Liver (tissue), 9 donors: ENCODE data around the gene FAM193A. TPM values are rescaled to one million over a fixed set of nuclear protein-coding genes. Genes with fewer than 3 reads are reported as not detected.

ENCODE experiments used
- DNase-seq: peaks from one replicate; pipeline ENCODE4 v3.0.0-alpha.2; 2017; ENCODE audit warnings: low spot score
- H3K27ac ChIP-seq, 2 donors: one replicate each; pipeline ENCODE4 v1.7.0; 2013; ENCODE audit warnings: inconsistent platforms in 2 of 2, low read length in 2 of 2, control low read depth in 1 of 2, low read depth in 1 of 2, mild to moderate bottlenecking in 1 of 2
- H3K27me3 ChIP-seq, 4 donors: one replicate each; pipeline versions ENCODE4 v1.6.1 to v1.7.0; 2013; ENCODE audit warnings: low read length in 3 of 4, inconsistent platforms in 1 of 4, mild to moderate bottlenecking in 1 of 4, moderate library complexity in 1 of 4; ENCODE audit not compliant: control insufficient read depth in 4 of 4, insufficient read depth in 4 of 4
- H3K36me3 ChIP-seq, 4 donors: one replicate each; pipeline versions ENCODE4 v1.6.1 to v1.7.0; 2013; ENCODE audit warnings: low read length in 3 of 4, mild to moderate bottlenecking in 3 of 4, low read depth in 1 of 4, moderate library complexity in 1 of 4; ENCODE audit not compliant: control insufficient read depth in 4 of 4, insufficient read depth in 3 of 4
- H3K4me1 ChIP-seq, 4 donors: one replicate each; pipeline versions ENCODE4 v1.6.1 to v1.7.0; 2013; ENCODE audit warnings: low read length in 3 of 4, mild to moderate bottlenecking in 3 of 4, moderate library complexity in 1 of 4; ENCODE audit not compliant: control insufficient read depth in 4 of 4, insufficient read depth in 4 of 4
- H3K4me3 ChIP-seq, 3 donors: one replicate each; pipeline versions ENCODE4 v1.6.1 to v1.7.0; 2013; ENCODE audit warnings: low read length in 3 of 3, control low read depth in 1 of 3, low read depth in 1 of 3, mild to moderate bottlenecking in 1 of 3
- H3K9ac ChIP-seq, 2 donors: one replicate each; pipeline ENCODE4 v1.7.0; 2013; ENCODE audit warnings: low read length in 2 of 2, mild to moderate bottlenecking in 2 of 2, moderate library complexity in 2 of 2, control low read depth in 1 of 2, low read depth in 1 of 2
- H3K9me3 ChIP-seq, 4 donors: one replicate each; pipeline versions ENCODE4 v1.6.1 to v1.7.0; 2013; ENCODE audit warnings: low read length in 3 of 4; ENCODE audit not compliant: control insufficient read depth in 4 of 4
- CTCF ChIP-seq: fragments of 150-350 bp; IDR thresholded peaks from 2 replicates; pipeline ENCODE4 v1.5.1; 2017; ENCODE audit warnings: improper control_type of control experiment, low read depth, low read length; ENCODE audit not compliant: missing input control
- EGR1 ChIP-seq, 2 donors: IDR thresholded peaks; 2 replicates each; pipeline ENCODE4 v1.6.1; 2016 to 2018; ENCODE audit warnings: antibody characterized with exemption in 2 of 2, low read depth in 2 of 2
- FOXA1 ChIP-seq: IDR thresholded peaks from 2 replicates; pipeline ENCODE4 v1.6.1; 2016; ENCODE audit warnings: antibody characterized with exemption
- FOXA2 ChIP-seq: IDR thresholded peaks from 2 replicates; pipeline ENCODE4 v1.6.1; 2016; ENCODE audit warnings: antibody characterized with exemption
- GABPA ChIP-seq, 2 donors: IDR thresholded peaks in 1 of 2; conservative IDR thresholded peaks in 1 of 2; 2 replicates each; pipeline ENCODE4 v1.6.1; 2016; ENCODE audit warnings: antibody characterized with exemption in 2 of 2, mild to moderate bottlenecking in 1 of 2, moderate library complexity in 1 of 2
- HNF4A ChIP-seq, 2 donors: conservative IDR thresholded peaks; 2 replicates each; pipeline ENCODE4 v1.6.1; 2016; ENCODE audit warnings: antibody characterized with exemption in 2 of 2, mild to moderate bottlenecking in 2 of 2
- HNF4G ChIP-seq: IDR thresholded peaks from 2 replicates; pipeline ENCODE4 v1.6.1; 2016; ENCODE audit warnings: antibody characterized with exemption
- JUND ChIP-seq, 2 donors: IDR thresholded peaks; 2 replicates each; pipeline ENCODE4 v1.6.1; 2016; ENCODE audit warnings: antibody characterized with exemption in 2 of 2
- NR2F2 ChIP-seq: IDR thresholded peaks from 2 replicates; pipeline ENCODE4 v1.6.1; 2016; ENCODE audit warnings: antibody characterized with exemption
- RXRA ChIP-seq, 2 donors: IDR thresholded peaks; 2 replicates each; pipeline ENCODE4 v1.6.1; 2017 to 2018; ENCODE audit warnings: antibody characterized with exemption in 2 of 2, mild to moderate bottlenecking in 1 of 2
- SP1 ChIP-seq: IDR thresholded peaks from 2 replicates; pipeline ENCODE4 v1.6.1; 2018; ENCODE audit warnings: antibody characterized with exemption, mild to moderate bottlenecking
- YY1 ChIP-seq: IDR thresholded peaks from 2 replicates; pipeline ENCODE4 v1.6.1; 2016; ENCODE audit warnings: antibody characterized with exemption, mild to moderate bottlenecking
- ZBTB33 ChIP-seq: IDR thresholded peaks from 2 replicates; pipeline ENCODE4 v1.6.1; 2016; ENCODE audit warnings: antibody characterized with exemption
- WGBS: extraction: QIAGEN DNeasy Blood & Tissue Kit; methylation state at CpG from one replicate; pipeline ENCODE4 v1.1.7; 2013; 5-methylcytosine and 5-hydroxymethylcytosine counted together
- polyA plus RNA-seq, 2 donors: library from polyadenylated mRNA; stranded (reverse) in 1 of 2; unstranded in 1 of 2; fragments of 200-250 nt in 1 of 2; fragments of >200 nt in 1 of 2; fragmentation: Nextera tagmentation in 1 of 2; extraction: Ambion mirVana in 1 of 2; gene quantifications; one replicate each; pipeline versions ENCODE4 v1.2.1 to v1.2.3, GENCODE V29; 2013 to 2015
- total RNA-seq, 2 donors: library from RNA; depleted of rRNA; stranded (reverse); fragments of >200 nt; gene quantifications; one replicate each; pipeline ENCODE4 v1.2.3, GENCODE V29; 2014
- TF ChIP-seq, protein P1 (sequence below): IDR thresholded peaks from 2 replicates; pipeline ENCODE4 v1.6.1; 2016; ENCODE audit warnings: antibody characterized with exemption
- TF ChIP-seq, protein P2 (sequence below): IDR thresholded peaks from 2 replicates; pipeline ENCODE4 v1.6.1; 2016; ENCODE audit warnings: antibody characterized with exemption
- TF ChIP-seq, protein P3 (sequence below): IDR thresholded peaks from 2 replicates; pipeline ENCODE4 v1.6.1; 2016; ENCODE audit warnings: antibody characterized with exemption, mild to moderate bottlenecking
- donor health status: healthy.
- donor health status: healthy.
- donor health status: healthy.
- donor health status: healthy.
- donor health status: healthy.

The FAM193A gene
- total and polyA plus RNA-seq, 4 donors, result 3.9 to 10.2 (median 7.0) TPM

DNA sequence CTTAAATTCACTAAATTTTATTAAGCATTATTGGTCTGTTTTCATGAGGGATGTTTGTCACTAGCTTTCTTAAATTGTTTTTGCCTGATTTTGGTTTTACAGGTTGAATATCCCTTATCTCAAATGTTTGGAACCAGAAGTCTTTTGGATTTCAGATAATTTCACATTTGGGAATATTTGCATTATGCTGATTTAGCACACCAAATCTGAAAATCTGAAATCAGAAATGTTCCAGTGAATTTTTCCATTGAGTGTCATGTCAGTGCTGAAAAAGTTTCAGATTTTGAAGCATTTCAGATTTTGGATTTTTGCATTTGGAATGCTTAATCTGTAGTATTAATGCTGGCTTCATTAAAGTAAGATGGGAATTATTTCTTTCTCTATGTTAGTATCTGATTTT is 14.7 kb downstream of the FAM193A start:
- H3K4me1 ChIP-seq, result no peaks in the 10 kb centered on the region
- no peak for TF ChIP-seq FOXA2
- no peak for TF ChIP-seq HNF4G
- TF ChIP-seq SP1, result no peak
- no peak for TF ChIP-seq RXRA (IDR thresholded peaks at IDR 0.05)
- TF ChIP-seq NR2F2, result no peak
- no peak for TF ChIP-seq CTCF
- no peak for TF ChIP-seq JUND (IDR thresholded peaks at IDR 0.05)
- TF ChIP-seq FOXA1, result no peak
- H3K27ac ChIP-seq, result no peak overlapping the region

GRCh38 chr4:2552806-2553205 is 16.4 kb downstream of the FAM193A start:
- Histone ChIP-seq H3K36me3 (no peaks in the 10 kb centered on the region), H3K27me3 (no peaks in the 10 kb centered on the region), H3K4me1 (no peaks in the 10 kb centered on the region), H3K9ac (no peak overlapping the region), H3K9me3 (no peaks in the 10 kb centered on the region), H3K27ac (no peak overlapping the region), H3K4me3 (no peak overlapping the region)
- WGBS, result 97% methylated on average over 11 of the region's 11 CpGs
- TF ChIP-seq, protein P1, sequence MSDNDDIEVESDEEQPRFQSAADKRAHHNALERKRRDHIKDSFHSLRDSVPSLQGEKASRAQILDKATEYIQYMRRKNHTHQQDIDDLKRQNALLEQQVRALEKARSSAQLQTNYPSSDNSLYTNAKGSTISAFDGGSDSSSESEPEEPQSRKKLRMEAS, result no peak
- TF ChIP-seq GABPA (IDR thresholded peaks at IDR 0.05 in 1 of 2, conservative IDR thresholded peaks at IDR 0.05 in 1 of 2) (no peak), YY1 (no peak), CTCF (no peak), JUND (IDR thresholded peaks at IDR 0.05) (no peak), RXRA (IDR thresholded peaks at IDR 0.05) (no peak), FOXA2 (no peak), FOXA1 (no peak), EGR1 (IDR thresholded peaks at IDR 0.05; ENCODE audit: low read depth in 2 of 2) (no peak), NR2F2 (no peak), ZBTB33 (no peak), HNF4A (conservative IDR thresholded peaks at IDR 0.05) (no peak)
- TF ChIP-seq, protein P2, sequence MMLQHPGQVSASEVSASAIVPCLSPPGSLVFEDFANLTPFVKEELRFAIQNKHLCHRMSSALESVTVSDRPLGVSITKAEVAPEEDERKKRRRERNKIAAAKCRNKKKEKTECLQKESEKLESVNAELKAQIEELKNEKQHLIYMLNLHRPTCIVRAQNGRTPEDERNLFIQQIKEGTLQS, result no peak
- TF ChIP-seq, protein P3, sequence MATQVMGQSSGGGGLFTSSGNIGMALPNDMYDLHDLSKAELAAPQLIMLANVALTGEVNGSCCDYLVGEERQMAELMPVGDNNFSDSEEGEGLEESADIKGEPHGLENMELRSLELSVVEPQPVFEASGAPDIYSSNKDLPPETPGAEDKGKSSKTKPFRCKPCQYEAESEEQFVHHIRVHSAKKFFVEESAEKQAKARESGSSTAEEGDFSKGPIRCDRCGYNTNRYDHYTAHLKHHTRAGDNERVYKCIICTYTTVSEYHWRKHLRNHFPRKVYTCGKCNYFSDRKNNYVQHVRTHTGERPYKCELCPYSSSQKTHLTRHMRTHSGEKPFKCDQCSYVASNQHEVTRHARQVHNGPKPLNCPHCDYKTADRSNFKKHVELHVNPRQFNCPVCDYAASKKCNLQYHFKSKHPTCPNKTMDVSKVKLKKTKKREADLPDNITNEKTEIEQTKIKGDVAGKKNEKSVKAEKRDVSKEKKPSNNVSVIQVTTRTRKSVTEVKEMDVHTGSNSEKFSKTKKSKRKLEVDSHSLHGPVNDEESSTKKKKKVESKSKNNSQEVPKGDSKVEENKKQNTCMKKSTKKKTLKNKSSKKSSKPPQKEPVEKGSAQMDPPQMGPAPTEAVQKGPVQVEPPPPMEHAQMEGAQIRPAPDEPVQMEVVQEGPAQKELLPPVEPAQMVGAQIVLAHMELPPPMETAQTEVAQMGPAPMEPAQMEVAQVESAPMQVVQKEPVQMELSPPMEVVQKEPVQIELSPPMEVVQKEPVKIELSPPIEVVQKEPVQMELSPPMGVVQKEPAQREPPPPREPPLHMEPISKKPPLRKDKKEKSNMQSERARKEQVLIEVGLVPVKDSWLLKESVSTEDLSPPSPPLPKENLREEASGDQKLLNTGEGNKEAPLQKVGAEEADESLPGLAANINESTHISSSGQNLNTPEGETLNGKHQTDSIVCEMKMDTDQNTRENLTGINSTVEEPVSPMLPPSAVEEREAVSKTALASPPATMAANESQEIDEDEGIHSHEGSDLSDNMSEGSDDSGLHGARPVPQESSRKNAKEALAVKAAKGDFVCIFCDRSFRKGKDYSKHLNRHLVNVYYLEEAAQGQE, result no peak
- no peak for DNase-seq

More for the DNA sequence above, 14.7 kb downstream of the FAM193A start:
- Histone ChIP-seq H3K27me3 (no peaks in the 10 kb centered on the region), H3K36me3 (no peaks in the 10 kb centered on the region), H3K9ac (no peak overlapping the region), H3K4me3 (no peak overlapping the region), H3K9me3 (no peaks in the 10 kb centered on the region)
- DNase-seq, result no peak
